ENCODE data around the gene OR9I1. TPM values are rescaled to one million over a fixed set of nuclear protein-coding genes. Genes with fewer than 3 reads are reported as not detected.

Gene OR9I1
- total and polyA plus RNA-seq, 4 donors = not detected

DNA sequence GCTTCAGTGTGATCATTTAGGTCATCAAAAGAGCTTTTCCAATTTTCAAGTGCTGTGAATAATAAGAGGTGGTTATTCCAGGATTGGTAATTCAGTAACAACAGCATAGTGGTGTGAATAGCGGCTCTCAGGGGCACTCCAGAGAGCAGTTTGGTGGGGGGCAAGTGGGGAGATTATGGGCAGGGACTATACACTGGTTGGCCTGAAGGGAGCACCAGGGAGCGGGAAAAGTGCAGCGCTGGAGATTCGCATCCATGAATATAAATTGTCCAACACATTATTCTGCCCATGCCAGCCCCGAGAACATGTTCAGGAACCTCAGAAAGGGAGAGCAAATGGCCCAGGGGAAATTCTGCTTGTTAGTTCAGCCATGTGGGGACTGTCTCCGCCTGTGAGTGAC lies 56.7 kb downstream of the OR9I1 start:
- DNase-seq (ENCODE audit: low spot score) = no peak
- 79% methylated on average over 6 of the region's 6 CpGs for WGBS
- Histone ChIP-seq H3K4me1 (ENCODE audit: control insufficient read depth in 4 of 4, insufficient read depth in 4 of 4, low read length in 3 of 4) (no peaks in the 10 kb centered on the region), H3K9ac (ENCODE audit: low read depth in 1 of 2, low read length in 2 of 2) (no peak overlapping the region), H3K36me3 (ENCODE audit: control insufficient read depth in 4 of 4, insufficient read depth in 3 of 4, low read depth in 1 of 4, low read length in 3 of 4) (no peaks in the 10 kb centered on the region), H3K9me3 (ENCODE audit: control insufficient read depth in 4 of 4, low read length in 3 of 4) (no peaks in the 10 kb centered on the region), H3K27me3 (ENCODE audit: control insufficient read depth in 4 of 4, insufficient read depth in 4 of 4, low read length in 3 of 4) (no peaks in the 10 kb centered on the region), H3K4me3 (ENCODE audit: low read depth in 1 of 3, low read length in 3 of 3) (no peak overlapping the region), H3K27ac (ENCODE audit: low read depth in 1 of 2, low read length in 2 of 2) (no peak overlapping the region)
- TF ChIP-seq RXRA (IDR thresholded peaks at IDR 0.05) (no peak), HNF4G (IDR thresholded peaks at IDR 0.05) (no peak), EGR1 (IDR thresholded peaks at IDR 0.05; ENCODE audit: low read depth in 2 of 2) (no peak), RAD21 (IDR thresholded peaks at IDR 0.05) (no peak), SP1 (IDR thresholded peaks at IDR 0.05) (no peak), GABPA (IDR thresholded peaks at IDR 0.05 in 1 of 2, conservative IDR thresholded peaks at IDR 0.05 in 1 of 2) (no peak), TAF1 (conservative IDR thresholded peaks at IDR 0.05) (no peak)
- TF ChIP-seq, protein P1, sequence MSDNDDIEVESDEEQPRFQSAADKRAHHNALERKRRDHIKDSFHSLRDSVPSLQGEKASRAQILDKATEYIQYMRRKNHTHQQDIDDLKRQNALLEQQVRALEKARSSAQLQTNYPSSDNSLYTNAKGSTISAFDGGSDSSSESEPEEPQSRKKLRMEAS (IDR thresholded peaks at IDR 0.05) = no peak
- TF ChIP-seq, protein P2, sequence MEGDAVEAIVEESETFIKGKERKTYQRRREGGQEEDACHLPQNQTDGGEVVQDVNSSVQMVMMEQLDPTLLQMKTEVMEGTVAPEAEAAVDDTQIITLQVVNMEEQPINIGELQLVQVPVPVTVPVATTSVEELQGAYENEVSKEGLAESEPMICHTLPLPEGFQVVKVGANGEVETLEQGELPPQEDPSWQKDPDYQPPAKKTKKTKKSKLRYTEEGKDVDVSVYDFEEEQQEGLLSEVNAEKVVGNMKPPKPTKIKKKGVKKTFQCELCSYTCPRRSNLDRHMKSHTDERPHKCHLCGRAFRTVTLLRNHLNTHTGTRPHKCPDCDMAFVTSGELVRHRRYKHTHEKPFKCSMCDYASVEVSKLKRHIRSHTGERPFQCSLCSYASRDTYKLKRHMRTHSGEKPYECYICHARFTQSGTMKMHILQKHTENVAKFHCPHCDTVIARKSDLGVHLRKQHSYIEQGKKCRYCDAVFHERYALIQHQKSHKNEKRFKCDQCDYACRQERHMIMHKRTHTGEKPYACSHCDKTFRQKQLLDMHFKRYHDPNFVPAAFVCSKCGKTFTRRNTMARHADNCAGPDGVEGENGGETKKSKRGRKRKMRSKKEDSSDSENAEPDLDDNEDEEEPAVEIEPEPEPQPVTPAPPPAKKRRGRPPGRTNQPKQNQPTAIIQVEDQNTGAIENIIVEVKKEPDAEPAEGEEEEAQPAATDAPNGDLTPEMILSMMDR (IDR thresholded peaks at IDR 0.05; ENCODE audit: low read depth, low read length, missing input control) = no peak

DNA sequence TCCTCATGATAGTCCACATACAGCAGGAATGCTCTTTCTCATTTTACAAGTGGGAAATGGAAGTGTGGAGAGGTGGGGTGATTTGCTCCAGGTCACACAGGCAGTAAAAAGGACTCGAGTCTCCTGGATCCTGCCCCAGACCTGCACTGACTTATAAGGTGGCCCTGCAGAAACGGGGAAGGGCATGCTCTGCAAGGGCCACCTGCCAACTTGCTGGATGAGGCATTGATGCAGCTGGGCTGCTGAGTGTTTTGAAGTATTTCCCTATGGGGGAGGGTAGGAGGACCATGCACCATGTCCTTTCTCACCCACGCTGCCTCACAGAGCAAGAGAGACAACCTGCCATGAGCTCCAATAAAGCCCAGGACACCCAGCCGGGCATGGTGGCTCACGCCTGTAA lies 57.6 kb downstream of the OR9I1 start:
- H3K9me3 ChIP-seq (ENCODE audit: control insufficient read depth in 4 of 4, low read length in 3 of 4) = no peaks in the 10 kb centered on the region
- H3K9ac ChIP-seq (ENCODE audit: low read depth in 1 of 2, low read length in 2 of 2) = no peak overlapping the region
- no peak for TF ChIP-seq YY1 (IDR thresholded peaks at IDR 0.05)
- TF ChIP-seq NR2F2 (IDR thresholded peaks at IDR 0.05) = no peak
- TF ChIP-seq, protein P3, sequence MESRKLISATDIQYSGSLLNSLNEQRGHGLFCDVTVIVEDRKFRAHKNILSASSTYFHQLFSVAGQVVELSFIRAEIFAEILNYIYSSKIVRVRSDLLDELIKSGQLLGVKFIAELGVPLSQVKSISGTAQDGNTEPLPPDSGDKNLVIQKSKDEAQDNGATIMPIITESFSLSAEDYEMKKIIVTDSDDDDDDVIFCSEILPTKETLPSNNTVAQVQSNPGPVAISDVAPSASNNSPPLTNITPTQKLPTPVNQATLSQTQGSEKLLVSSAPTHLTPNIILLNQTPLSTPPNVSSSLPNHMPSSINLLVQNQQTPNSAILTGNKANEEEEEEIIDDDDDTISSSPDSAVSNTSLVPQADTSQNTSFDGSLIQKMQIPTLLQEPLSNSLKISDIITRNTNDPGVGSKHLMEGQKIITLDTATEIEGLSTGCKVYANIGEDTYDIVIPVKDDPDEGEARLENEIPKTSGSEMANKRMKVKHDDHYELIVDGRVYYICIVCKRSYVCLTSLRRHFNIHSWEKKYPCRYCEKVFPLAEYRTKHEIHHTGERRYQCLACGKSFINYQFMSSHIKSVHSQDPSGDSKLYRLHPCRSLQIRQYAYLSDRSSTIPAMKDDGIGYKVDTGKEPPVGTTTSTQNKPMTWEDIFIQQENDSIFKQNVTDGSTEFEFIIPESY (IDR thresholded peaks at IDR 0.05) = no peak
- no peak for TF ChIP-seq RAD21 (IDR thresholded peaks at IDR 0.05)
- no peak for TF ChIP-seq FOXA1 (IDR thresholded peaks at IDR 0.05)
- TF ChIP-seq, protein P2 (IDR thresholded peaks at IDR 0.05; ENCODE audit: low read depth, low read length, missing input control) = no peak
- TF ChIP-seq, protein P4, sequence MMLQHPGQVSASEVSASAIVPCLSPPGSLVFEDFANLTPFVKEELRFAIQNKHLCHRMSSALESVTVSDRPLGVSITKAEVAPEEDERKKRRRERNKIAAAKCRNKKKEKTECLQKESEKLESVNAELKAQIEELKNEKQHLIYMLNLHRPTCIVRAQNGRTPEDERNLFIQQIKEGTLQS (IDR thresholded peaks at IDR 0.05) = no peak
- no peaks in the 10 kb centered on the region for H3K36me3 ChIP-seq (ENCODE audit: control insufficient read depth in 4 of 4, insufficient read depth in 3 of 4, low read depth in 1 of 4, low read length in 3 of 4)
- H3K4me1 ChIP-seq (ENCODE audit: control insufficient read depth in 4 of 4, insufficient read depth in 4 of 4, low read length in 3 of 4) = no peaks in the 10 kb centered on the region
- no peak for DNase-seq (ENCODE audit: low spot score)
- 71% methylated on average over 5 of the region's 5 CpGs for WGBS
- H3K27me3 ChIP-seq (ENCODE audit: control insufficient read depth in 4 of 4, insufficient read depth in 4 of 4, low read length in 3 of 4) = no peaks in the 10 kb centered on the region
- H3K27ac ChIP-seq (ENCODE audit: low read depth in 1 of 2, low read length in 2 of 2) = no peak overlapping the region
- no peak overlapping the region for H3K4me3 ChIP-seq (ENCODE audit: low read depth in 1 of 3, low read length in 3 of 3)

Other genes with a start within 250 kb of the OR9I1 start
- not detected for gene OR9Q1, start 101.6 kb downstream of the OR9I1 start, total RNA-seq
- not detected for gene OR9Q1, start 101.6 kb downstream of the OR9I1 start, polyA plus RNA-seq
- not detected for gene OR6Q1, start 94.6 kb downstream of the OR9I1 start, total RNA-seq
- not detected for gene OR6Q1, start 94.6 kb downstream of the OR9I1 start, polyA plus RNA-seq
- gene OR9Q2, start 63.5 kb upstream of the OR9I1 start, total RNA-seq = not detected
- not detected for gene OR9Q2, start 63.5 kb upstream of the OR9I1 start, polyA plus RNA-seq
- not detected for gene OR1S2, start 78.6 kb upstream of the OR9I1 start, total RNA-seq
- gene OR1S2, start 78.6 kb upstream of the OR9I1 start, polyA plus RNA-seq = not detected
- not detected for gene OR1S1, start 87.2 kb upstream of the OR9I1 start, total RNA-seq
- gene OR1S1, start 87.2 kb upstream of the OR9I1 start, polyA plus RNA-seq = not detected
- gene OR10Q1, start 103.4 kb upstream of the OR9I1 start, total RNA-seq = not detected
- gene OR10Q1, start 103.4 kb upstream of the OR9I1 start, polyA plus RNA-seq = not detected
- gene OR10W1, start 142.7 kb upstream of the OR9I1 start, total RNA-seq = not detected
- gene OR10W1, start 142.7 kb upstream of the OR9I1 start, polyA plus RNA-seq = not detected
- not detected for gene OR5B17, start 233.5 kb upstream of the OR9I1 start, total RNA-seq
- not detected for gene OR5B17, start 233.5 kb upstream of the OR9I1 start, polyA plus RNA-seq

Data from liver (tissue), 9 donors.